Sigmoid colon (tissue), 7 donors: ENCODE data around the gene MAPK10. TPM values are rescaled to one million over a fixed set of nuclear protein-coding genes. Genes with fewer than 3 reads are reported as not detected.

Experiments
- DNase-seq: peaks from one replicate; pipeline ENCODE4 v3.0.0-alpha.2; 2019
- H3K27ac ChIP-seq, 4 donors: fragments of 200-600 bp; sonication (generic); one replicate each; pipeline ENCODE4 v1.5.1; 2016 to 2019; ENCODE audit warnings: mild to moderate bottlenecking in 1 of 4
- H3K27me3 ChIP-seq, 3 donors: fragments of 200-600 bp; sonication (generic); one replicate each; pipeline ENCODE4 v1.5.1; 2019; ENCODE audit warnings: mild to moderate bottlenecking in 1 of 3
- H3K36me3 ChIP-seq, 4 donors: fragments of 200-600 bp; sonication (generic); one replicate each; pipeline ENCODE4 v1.5.1; 2016 to 2019
- H3K4me1 ChIP-seq, 4 donors: fragments of 200-600 bp; sonication (generic); one replicate each; pipeline ENCODE4 v1.5.1; 2017 to 2019
- H3K4me3 ChIP-seq, 4 donors: fragments of 200-600 bp; sonication (generic); one replicate each; pipeline ENCODE4 v1.5.1; 2017 to 2019; ENCODE audit warnings: mild to moderate bottlenecking in 2 of 4, moderate library complexity in 1 of 4
- H3K9me3 ChIP-seq, 4 donors: fragments of 200-600 bp in 3 of 4; sonication (generic) in 3 of 4; one replicate each; pipeline versions ENCODE4 v1.5.1 to v1.6.1; 2013 to 2019
- CTCF ChIP-seq, 4 experiments: fragments of 450-650 bp in 3 of 4; fragments of 200-600 bp in 1 of 4; IDR thresholded peaks; one replicate each; pipeline ENCODE4 v1.5.1; 2016 to 2019; ENCODE audit warnings: antibody characterized with exemption in 4 of 4, mild to moderate bottlenecking in 3 of 4, moderate library complexity in 2 of 4
- EP300 ChIP-seq, 4 donors: sonication (generic); formaldehyde crosslinking; IDR thresholded peaks; one replicate each; pipeline ENCODE4 v1.6.1; 2017; ENCODE audit warnings: antibody characterized with exemption in 4 of 4
- POLR2A ChIP-seq, 2 donors: fragments of 450-650 bp; IDR thresholded peaks; one replicate each; pipeline ENCODE4 v1.6.1; 2016; ENCODE audit warnings: antibody characterized with exemption in 2 of 2, mild to moderate bottlenecking in 2 of 2, moderate library complexity in 2 of 2
- POLR2AphosphoS5 ChIP-seq, 4 donors: sonication (generic); formaldehyde crosslinking; IDR thresholded peaks; one replicate each; pipeline ENCODE4 v1.6.1; 2017; ENCODE audit warnings: antibody characterized with exemption in 4 of 4
- WGBS, 2 donors: extraction: QIAGEN DNeasy Blood & Tissue Kit; methylation state at CpG; one replicate each; pipeline ENCODE4 v1.1.7; 2013; 5-methylcytosine and 5-hydroxymethylcytosine counted together
- intact Hi-C: fragments of 100-400 bp; cut with DNase I; formaldehyde crosslinking; loops from one replicate; pipeline ENCODE4 v1.15.1; 2023
- polyA plus RNA-seq, 3 donors: library from polyadenylated mRNA; stranded (reverse); fragments of 200-250 nt; gene quantifications; one replicate each; pipeline ENCODE4 v1.2.3, GENCODE V29; 2013
- total RNA-seq, 4 donors: library from RNA; depleted of rRNA; stranded (reverse); fragments of >200 nt; gene quantifications; one replicate each; pipeline ENCODE4 v1.1.0, GENCODE V29; 2016
- donor health status: healthy with polysubstance abuse.
- donor health status: Bipolar disorder and iron deficiency.
- donor health status: healthy.

Gene MAPK10
- total and polyA plus RNA-seq, 7 donors: 3.0 to 28.5 (median 24.3) TPM

GRCh38 chr4:86356425-86357210 lies 3.2 kb downstream of the MAPK10 start:
- Histone ChIP-seq H3K27ac (no peak overlapping the region), H3K27me3 (no peaks in the 10 kb centered on the region), H3K9me3 (no peaks in the 10 kb centered on the region), H3K4me3 (no peak overlapping the region), H3K4me1 (peaks cover 0 to 17% (median 0%) of the 10 kb centered on the region in 4 donors), H3K36me3 (no peaks in the 10 kb centered on the region)
- intact Hi-C loops: no loop called here
- TF ChIP-seq CTCF (IDR thresholded peaks at IDR 0.05): no peak
- TF ChIP-seq POLR2A (IDR thresholded peaks at IDR 0.05): no peak
- no peak for TF ChIP-seq POLR2AphosphoS5 (IDR thresholded peaks at IDR 0.05)
- TF ChIP-seq EP300 (IDR thresholded peaks at IDR 0.05): no peak
- WGBS, 2 donors: 78 to 80% methylated on average over 4 of the region's 4 CpGs
- no peak for DNase-seq

GRCh38 chr4:86354390-86354789 lies 5.5 kb downstream of the MAPK10 start:
- no peak for DNase-seq
- peaks cover 0 to 11% (median 0%) of the 10 kb centered on the region in 4 donors for H3K4me1 ChIP-seq

GRCh38 chr4:86346320-86346719 lies 13.5 kb downstream of the MAPK10 start:
- Histone ChIP-seq H3K27me3 (no peaks in the 10 kb centered on the region), H3K27ac (no peak overlapping the region), H3K4me1 (no peaks in the 10 kb centered on the region), H3K4me3 (no peak overlapping the region), H3K9me3 (no peaks in the 10 kb centered on the region), H3K36me3 (no peaks in the 10 kb centered on the region)
- DNase-seq: no peak
- WGBS, 2 donors: 91 to 96% methylated on average over 3 of the region's 3 CpGs
- TF ChIP-seq EP300 (IDR thresholded peaks at IDR 0.05) (no peak), CTCF (IDR thresholded peaks at IDR 0.05) (no peak), POLR2A (IDR thresholded peaks at IDR 0.05) (no peak), POLR2AphosphoS5 (IDR thresholded peaks at IDR 0.05) (no peak)
- intact Hi-C loops: no loop called here

More at GRCh38 chr4:86354390-86354789, 5.5 kb downstream of the MAPK10 start:
- WGBS, 2 donors: 57 to 80% methylated on average over 2 of the region's 2 CpGs
- Histone ChIP-seq H3K9me3 (no peaks in the 10 kb centered on the region), H3K27ac (no peak overlapping the region), H3K36me3 (no peaks in the 10 kb centered on the region), H3K27me3 (no peaks in the 10 kb centered on the region), H3K4me3 (no peak overlapping the region)
- intact Hi-C loops: no loop called here
- TF ChIP-seq POLR2A (IDR thresholded peaks at IDR 0.05): no peak
- no peak for TF ChIP-seq POLR2AphosphoS5 (IDR thresholded peaks at IDR 0.05)
- TF ChIP-seq EP300 (IDR thresholded peaks at IDR 0.05): no peak
- no peak for TF ChIP-seq CTCF (IDR thresholded peaks at IDR 0.05)

- no peak for DNase-seq
- Histone ChIP-seq H3K9me3 (no peaks in the 10 kb centered on the region), H3K4me3 (no peak overlapping the region), H3K4me1 (no peaks in the 10 kb centered on the region), H3K27me3 (no peaks in the 10 kb centered on the region), H3K27ac (no peak overlapping the region), H3K36me3 (no peaks in the 10 kb centered on the region)
- WGBS, 2 donors: 69 to 86% methylated on average over 3 of the region's 3 CpGs
- TF ChIP-seq CTCF (IDR thresholded peaks at IDR 0.05) (no peak), EP300 (IDR thresholded peaks at IDR 0.05) (no peak), POLR2AphosphoS5 (IDR thresholded peaks at IDR 0.05) (no peak)
- intact Hi-C loops: no loop called here
These were observed 15.7 kb downstream of the MAPK10 start for GRCh38 chr4:86344127-86344526.
